ENCODE measurements around the gene TNIK. TPM values are rescaled to one million over a fixed set of nuclear protein-coding genes. Genes with fewer than 3 reads are reported as not detected.

TNIK gene
- total RNA-seq, 1 donor from 2014 or later = 9.3 TPM

- DNase-seq (ENCODE audit: low spot score in 2 of 2, unreplicated experiment in 2 of 2) = no peak
- TF ChIP-seq, protein P1, sequence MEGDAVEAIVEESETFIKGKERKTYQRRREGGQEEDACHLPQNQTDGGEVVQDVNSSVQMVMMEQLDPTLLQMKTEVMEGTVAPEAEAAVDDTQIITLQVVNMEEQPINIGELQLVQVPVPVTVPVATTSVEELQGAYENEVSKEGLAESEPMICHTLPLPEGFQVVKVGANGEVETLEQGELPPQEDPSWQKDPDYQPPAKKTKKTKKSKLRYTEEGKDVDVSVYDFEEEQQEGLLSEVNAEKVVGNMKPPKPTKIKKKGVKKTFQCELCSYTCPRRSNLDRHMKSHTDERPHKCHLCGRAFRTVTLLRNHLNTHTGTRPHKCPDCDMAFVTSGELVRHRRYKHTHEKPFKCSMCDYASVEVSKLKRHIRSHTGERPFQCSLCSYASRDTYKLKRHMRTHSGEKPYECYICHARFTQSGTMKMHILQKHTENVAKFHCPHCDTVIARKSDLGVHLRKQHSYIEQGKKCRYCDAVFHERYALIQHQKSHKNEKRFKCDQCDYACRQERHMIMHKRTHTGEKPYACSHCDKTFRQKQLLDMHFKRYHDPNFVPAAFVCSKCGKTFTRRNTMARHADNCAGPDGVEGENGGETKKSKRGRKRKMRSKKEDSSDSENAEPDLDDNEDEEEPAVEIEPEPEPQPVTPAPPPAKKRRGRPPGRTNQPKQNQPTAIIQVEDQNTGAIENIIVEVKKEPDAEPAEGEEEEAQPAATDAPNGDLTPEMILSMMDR (IDR thresholded peaks at IDR 0.05; ENCODE audit: unreplicated experiment) = no peak
- no peaks in the 10 kb centered on the region for H3K27me3 Mint-ChIP-seq (ENCODE audit: low read depth)
- no peak overlapping the region for H3K27ac Mint-ChIP-seq
- no peak overlapping the region for H3K4me3 Mint-ChIP-seq
- peaks cover 7% of the 10 kb centered on the region for H3K9me3 Mint-ChIP-seq
- H3K36me3 Mint-ChIP-seq = no peaks in the 10 kb centered on the region
- H3K4me1 Mint-ChIP-seq = peaks cover 3% of the 10 kb centered on the region
These were observed 118.0 kb downstream of the TNIK start for GRCh38 chr3:171342200-171342599.

DNA sequence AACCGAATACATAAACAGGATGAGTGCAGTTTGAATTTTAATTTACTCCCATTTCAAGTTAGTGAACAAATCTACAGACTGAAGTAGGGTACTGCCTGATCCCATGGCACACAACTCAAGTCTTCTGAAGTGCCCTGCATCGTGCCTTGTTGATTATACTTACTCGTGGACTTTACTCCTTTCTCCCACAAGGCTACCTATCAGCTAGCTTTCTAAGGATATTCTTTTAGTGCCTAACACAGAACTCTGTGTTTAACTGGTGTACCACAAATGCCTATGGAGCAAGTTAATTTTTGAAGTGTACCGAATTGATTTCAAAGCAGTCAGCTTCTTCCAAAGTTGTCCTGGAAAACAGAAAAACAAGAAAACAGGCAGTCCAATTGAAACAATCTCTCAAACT is 119.8 kb downstream of the TNIK start:
- Mint-ChIP-seq H3K36me3 (no peaks in the 10 kb centered on the region), H3K9me3 (peaks cover 15% of the 10 kb centered on the region), H3K4me1 (no peaks in the 10 kb centered on the region), H3K27ac (no peak overlapping the region), H3K4me3 (no peak overlapping the region), H3K27me3 (ENCODE audit: low read depth) (no peaks in the 10 kb centered on the region)
- DNase-seq (ENCODE audit: low spot score in 2 of 2, unreplicated experiment in 2 of 2) = no peak
- TF ChIP-seq, protein P1 (IDR thresholded peaks at IDR 0.05; ENCODE audit: unreplicated experiment) = no peak

GRCh38 chr3:171339598-171339997 is 120.6 kb downstream of the TNIK start:
- Mint-ChIP-seq H3K27me3 (ENCODE audit: low read depth) (no peaks in the 10 kb centered on the region), H3K36me3 (no peaks in the 10 kb centered on the region), H3K4me1 (no peaks in the 10 kb centered on the region), H3K9me3 (peaks cover 16% of the 10 kb centered on the region), H3K27ac (no peak overlapping the region), H3K4me3 (no peak overlapping the region)
- DNase-seq (ENCODE audit: low spot score in 2 of 2, unreplicated experiment in 2 of 2) = no peak
- TF ChIP-seq, protein P1 (IDR thresholded peaks at IDR 0.05; ENCODE audit: unreplicated experiment) = no peak

GRCh38 chr3:171336406-171336805 is 123.8 kb downstream of the TNIK start:
- no peaks in the 10 kb centered on the region for H3K36me3 Mint-ChIP-seq
- no peak for DNase-seq (ENCODE audit: low spot score in 2 of 2, unreplicated experiment in 2 of 2)
- no peak overlapping the region for H3K27ac Mint-ChIP-seq
- TF ChIP-seq, protein P1 (IDR thresholded peaks at IDR 0.05; ENCODE audit: unreplicated experiment) = no peak
- H3K4me1 Mint-ChIP-seq = no peaks in the 10 kb centered on the region
- peaks cover 9% of the 10 kb centered on the region for H3K9me3 Mint-ChIP-seq
- no peaks in the 10 kb centered on the region for H3K27me3 Mint-ChIP-seq (ENCODE audit: low read depth)
- H3K4me3 Mint-ChIP-seq = no peak overlapping the region

DNA sequence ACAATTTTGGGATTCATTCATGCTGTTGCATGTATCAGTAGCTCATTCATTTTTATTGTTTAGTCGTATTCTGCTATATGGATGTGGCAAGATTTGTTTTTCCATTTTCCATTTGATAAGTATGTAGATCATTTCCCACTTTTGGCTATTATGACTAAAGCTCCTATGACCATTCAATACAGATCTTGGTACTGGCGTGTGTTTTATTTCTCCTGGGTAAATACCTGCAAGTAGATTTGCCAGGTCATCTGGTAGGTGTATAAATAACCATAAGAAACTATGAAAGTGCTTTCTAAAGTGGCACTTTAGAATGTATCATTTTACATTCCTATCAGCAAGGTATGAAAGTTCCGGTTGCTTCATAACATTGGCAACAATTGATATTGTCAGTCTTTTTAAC is 124.6 kb downstream of the TNIK start:
- Mint-ChIP-seq H3K27me3 (ENCODE audit: low read depth) (no peaks in the 10 kb centered on the region), H3K4me1 (no peaks in the 10 kb centered on the region), H3K4me3 (no peak overlapping the region), H3K36me3 (no peaks in the 10 kb centered on the region), H3K27ac (no peak overlapping the region), H3K9me3 (peaks cover 9% of the 10 kb centered on the region)
- DNase-seq (ENCODE audit: low spot score in 2 of 2, unreplicated experiment in 2 of 2) = no peak
- TF ChIP-seq, protein P1 (IDR thresholded peaks at IDR 0.05; ENCODE audit: unreplicated experiment) = no peak

DNA sequence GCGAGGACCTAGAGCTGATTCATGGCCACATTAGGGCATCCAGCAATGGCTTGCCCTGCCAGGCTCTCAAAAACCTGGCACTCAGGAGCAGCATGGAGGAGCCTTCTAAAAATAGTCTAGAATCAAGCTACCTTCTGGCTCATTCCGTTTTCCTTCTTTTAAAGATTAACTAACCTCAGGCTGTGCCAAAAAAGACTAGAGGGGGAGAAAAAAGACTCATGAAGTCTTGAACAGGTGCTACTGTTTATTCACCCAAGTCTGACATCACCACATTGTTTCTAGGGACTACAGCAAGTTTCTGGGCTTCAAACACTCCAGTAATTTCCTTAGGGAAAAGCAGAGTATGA is 125.8 kb downstream of the TNIK start:
- no peak overlapping the region for H3K27ac Mint-ChIP-seq
- H3K27me3 Mint-ChIP-seq (ENCODE audit: low read depth) = no peaks in the 10 kb centered on the region
- peaks cover 9% of the 10 kb centered on the region for H3K9me3 Mint-ChIP-seq
- TF ChIP-seq, protein P1 (IDR thresholded peaks at IDR 0.05; ENCODE audit: unreplicated experiment) = no peak
- no peak for DNase-seq (ENCODE audit: low spot score in 2 of 2, unreplicated experiment in 2 of 2)
- H3K4me1 Mint-ChIP-seq = peaks cover 10% of the 10 kb centered on the region
- H3K4me3 Mint-ChIP-seq = no peak overlapping the region
- no peaks in the 10 kb centered on the region for H3K36me3 Mint-ChIP-seq

Data from mesothelial cell of epicardium (in vitro differentiated cells).